SJSA1 (cell line): Measurements from ENCODE around the gene DHX32. TPM values are rescaled to one million over a fixed set of nuclear protein-coding genes. Genes with fewer than 3 reads are reported as not detected.
"Not testable (repeated sequence)": the region's sequence is repeated elsewhere in the genome, so short reads cannot be mapped to it uniquely, and the experiment has no call there.

Experiments used
- DNase-seq, 2 experiments: peaks; one replicate each; pipeline ENCODE4 v3.0.0-alpha.2; 2015 to 2020; ENCODE audit warnings: low spot score in 2 of 2, low read depth in 1 of 2
- H3K27ac ChIP-seq: fragments of 250-450 bp; sonication (Bioruptor Pico); 2 replicates; pipeline ENCODE4 v1.5.1; 2020; ENCODE audit warnings: mild to moderate bottlenecking, moderate library complexity
- H3K27me3 ChIP-seq: fragments of 250-450 bp; sonication (Bioruptor Pico); replicated peaks from 2 replicates; pipeline ENCODE4 v1.5.1; 2020; ENCODE audit warnings: mild to moderate bottlenecking, moderate library complexity
- H3K36me3 ChIP-seq: fragments of 250-450 bp; sonication (Bioruptor Pico); 2 replicates; pipeline ENCODE4 v1.5.1; 2020; ENCODE audit warnings: mild to moderate bottlenecking
- H3K4me1 ChIP-seq: fragments of 250-450 bp; sonication (Bioruptor Pico); replicated peaks from 2 replicates; pipeline ENCODE4 v1.6.1; 2021; ENCODE audit warnings: mild to moderate bottlenecking
- H3K4me3 ChIP-seq: fragments of 250-450 bp; sonication (Bioruptor Pico); 2 replicates; pipeline ENCODE4 v1.5.1; 2020; ENCODE audit warnings: mild to moderate bottlenecking
- H3K9me3 ChIP-seq: fragments of 250-450 bp; sonication (Bioruptor Pico); replicated peaks from 2 replicates; pipeline ENCODE4 v1.5.1; 2020; ENCODE audit warnings: mild to moderate bottlenecking
- total RNA-seq: library from RNA; depleted of rRNA; stranded (reverse); fragments of >200 nt; shearing (Covaris generic); gene quantifications from 2 replicates; pipeline ENCODE4 v1.2.3, GENCODE V29; 2014

DHX32 gene
- total RNA-seq, 1 experiment from 2014 or later = 31.0 TPM

- not testable (repeated sequence) for H3K27me3 ChIP-seq, H3K4me3 ChIP-seq, H3K36me3 ChIP-seq, H3K4me1 ChIP-seq, H3K9me3 ChIP-seq, DNase-seq, H3K27ac ChIP-seq
These were observed 26.5 kb upstream of the DHX32 start for GRCh38 chr10:125907598-125907997.

GRCh38 chr10:125905069-125905994 is 24.2 kb upstream of the DHX32 start:
- not testable (repeated sequence) for H3K9me3 ChIP-seq, H3K36me3 ChIP-seq, H3K27ac ChIP-seq, H3K27me3 ChIP-seq, H3K4me3 ChIP-seq, DNase-seq, H3K4me1 ChIP-seq

GRCh38 chr10:125903135-125903640 is 22.1 kb upstream of the DHX32 start:
- not testable (repeated sequence) for H3K4me3 ChIP-seq, H3K4me1 ChIP-seq, H3K27ac ChIP-seq, H3K9me3 ChIP-seq, DNase-seq, H3K36me3 ChIP-seq, H3K27me3 ChIP-seq

GRCh38 chr10:125900963-125901362 is 19.9 kb upstream of the DHX32 start:
- DNase-seq, H3K27ac ChIP-seq, H3K9me3 ChIP-seq, H3K4me1 ChIP-seq, H3K36me3 ChIP-seq, H3K27me3 ChIP-seq, H3K4me3 ChIP-seq: not testable (repeated sequence)

- DNase-seq, H3K4me1 ChIP-seq, H3K9me3 ChIP-seq, H3K27me3 ChIP-seq, H3K36me3 ChIP-seq, H3K4me3 ChIP-seq, H3K27ac ChIP-seq: not testable (repeated sequence)
These were observed 16.2 kb upstream of the DHX32 start for GRCh38 chr10:125897317-125897716.

GRCh38 chr10:125896088-125896934 is 15.2 kb upstream of the DHX32 start, which contains the start of gene FANK1:
Gene FANK1, plus strand, starts transcription at chr10:125896564. Its CDS starts 79 bp downstream, at chr10:125896643.
- not testable (repeated sequence) for H3K4me1 ChIP-seq, H3K36me3 ChIP-seq, H3K27me3 ChIP-seq, H3K9me3 ChIP-seq
- Histone ChIP-seq H3K4me3 (peak within 1 kb of the TSS; percentile 90), H3K27ac (peak within 1 kb of the TSS; percentile 65)
- DNase-seq = peak; percentile 82 to 90

GRCh38 chr10:125895130-125896087 is 14.3 kb upstream of the DHX32 start:
- peak overlapping the region; percentile 90 for H3K4me3 ChIP-seq
- DNase-seq = peak; percentile 75 to 76
- not testable (repeated sequence) for H3K36me3 ChIP-seq, H3K4me1 ChIP-seq, H3K27me3 ChIP-seq, H3K9me3 ChIP-seq
- H3K27ac ChIP-seq = peak overlapping the region; percentile 65

GRCh38 chr10:125894176-125894575 is 13.1 kb upstream of the DHX32 start:
- H3K27me3 ChIP-seq, H3K9me3 ChIP-seq, H3K4me1 ChIP-seq, H3K36me3 ChIP-seq, H3K4me3 ChIP-seq, H3K27ac ChIP-seq, DNase-seq: not testable (repeated sequence)

- not testable (repeated sequence) for H3K4me1 ChIP-seq, H3K9me3 ChIP-seq, H3K27ac ChIP-seq, H3K27me3 ChIP-seq, H3K4me3 ChIP-seq, H3K36me3 ChIP-seq, DNase-seq
These were observed 11.3 kb upstream of the DHX32 start for GRCh38 chr10:125892402-125892801.

GRCh38 chr10:125889441-125889840 is 8.3 kb upstream of the DHX32 start:
- not testable (repeated sequence) for DNase-seq, H3K4me1 ChIP-seq, H3K36me3 ChIP-seq, H3K9me3 ChIP-seq, H3K27ac ChIP-seq, H3K27me3 ChIP-seq, H3K4me3 ChIP-seq

- Histone ChIP-seq H3K4me3 (no peak overlapping the region), H3K9me3 (no peaks in the 10 kb centered on the region), H3K27me3 (no peaks in the 10 kb centered on the region), H3K27ac (no peak overlapping the region), H3K4me1 (no peaks in the 10 kb centered on the region), H3K36me3 (no peaks in the 10 kb centered on the region; the same call in 1 of the 2 replicates)
- no peak for DNase-seq
These were observed 5.9 kb upstream of the DHX32 start for GRCh38 chr10:125886914-125887512.

GRCh38 chr10:125883211-125883610 is 2.1 kb upstream of the DHX32 start:
- Histone ChIP-seq H3K27ac (no peak overlapping the region), H3K4me3 (no peak overlapping the region), H3K36me3 (peaks cover 5% of the 10 kb centered on the region), H3K9me3 (no peaks in the 10 kb centered on the region), H3K27me3 (no peaks in the 10 kb centered on the region), H3K4me1 (peaks cover 8% of the 10 kb centered on the region)
- no peak for DNase-seq

- Histone ChIP-seq H3K9me3 (no peaks in the 10 kb centered on the region), H3K4me1 (peaks cover 8% of the 10 kb centered on the region), H3K36me3 (peaks cover 5% of the 10 kb centered on the region), H3K4me3 (no peak overlapping the region), H3K27ac (no peak overlapping the region), H3K27me3 (no peaks in the 10 kb centered on the region)
- DNase-seq = no peak
These were observed 1.5 kb upstream of the DHX32 start for GRCh38 chr10:125882596-125882995.
